Astrocyte (in vitro differentiated cells and primary cell): Measurements from ENCODE around the gene TMEM9.

Experiments used
- CTCF ChIP-seq: IDR thresholded peaks from 2 replicates; pipeline ENCODE4 v1.5.1; 2011; ENCODE audit warnings: low read depth, mild to moderate bottlenecking, inconsistent platforms, low read length, moderate library complexity; ENCODE audit not compliant: insufficient read depth
- EZH2 ChIP-seq: IDR thresholded peaks from 2 replicates; pipeline ENCODE4 v1.6.1; 2012; ENCODE audit warnings: mild to moderate bottlenecking, low read length, inconsistent platforms; ENCODE audit not compliant: insufficient read depth

GRCh38 chr1:201178718-201179117, 24.4 kb upstream of the TMEM9 start:
- no peak for TF ChIP-seq CTCF
- no peak for TF ChIP-seq EZH2
